Activated CD4-positive, CD25-positive, alpha-beta regulatory T cell treated with anti-CD3 and anti-CD28 coated beads, Interleukin-2, amount 50 U/mL, for 24 hours (primary cell): ENCODE data around the gene TRIM50.
"Not testable (repeated sequence)": the region's sequence is repeated elsewhere in the genome, so short reads cannot be mapped to it uniquely, and the experiment has no call there.

ENCODE experiments used
- ATAC-seq, 2 donors: fragments of 150-1000 bp; cut with Tn5 transposase; one replicate each; pipeline ENCODE4 v1.10.0; 2021; ENCODE audit warnings: mild to moderate bottlenecking in 1 of 2, moderate library complexity in 1 of 2

The TRIM50 gene

GRCh38 chr7:73349763-73350162 lies 21.9 kb upstream of the TRIM50 start:
- no peak for ATAC-seq

- ATAC-seq: no peak
These were observed 18.1 kb upstream of the TRIM50 start for GRCh38 chr7:73345951-73346350.

GRCh38 chr7:73345538-73345937 lies 17.7 kb upstream of the TRIM50 start:
- no peak for ATAC-seq

GRCh38 chr7:73343671-73344380 lies 15.9 kb upstream of the TRIM50 start:
- no peak for ATAC-seq

GRCh38 chr7:73342645-73343044 lies 14.8 kb upstream of the TRIM50 start:
- ATAC-seq: no peak

GRCh38 chr7:73341877-73342276 lies 14.0 kb upstream of the TRIM50 start:
- ATAC-seq: no peak

- no peak for ATAC-seq
These were observed 12.6 kb upstream of the TRIM50 start for GRCh38 chr7:73340514-73340913.

- no peak for ATAC-seq
These were observed 10.4 kb upstream of the TRIM50 start for GRCh38 chr7:73338321-73338720.

GRCh38 chr7:73332447-73332846 lies 4.6 kb upstream of the TRIM50 start:
- no peak for ATAC-seq

GRCh38 chr7:73330772-73331171 lies 2.9 kb upstream of the TRIM50 start:
- no peak for ATAC-seq

- no peak for ATAC-seq
These were observed 2.1 kb upstream of the TRIM50 start for GRCh38 chr7:73329861-73330581.

GRCh38 chr7:73328696-73329095 lies 814 bp upstream of the TRIM50 start:
- ATAC-seq: no peak

- not testable (repeated sequence) for ATAC-seq
These were observed 433 bp downstream of the TRIM50 start for GRCh38 chr7:73327449-73327848.

GRCh38 chr7:73325424-73325823 lies 2.5 kb downstream of the TRIM50 start:
- not testable (repeated sequence) for ATAC-seq

- peak; percentile 72 to 89 for ATAC-seq
These were observed 3.6 kb downstream of the TRIM50 start for GRCh38 chr7:73324081-73324845.

- ATAC-seq: not testable (repeated sequence)
These were observed 4.3 kb downstream of the TRIM50 start for GRCh38 chr7:73323434-73324080.

- ATAC-seq: not testable (repeated sequence)
These were observed 7.9 kb downstream of the TRIM50 start for GRCh38 chr7:73320009-73320408.

- ATAC-seq: not testable (repeated sequence)
These were observed 8.3 kb downstream of the TRIM50 start for GRCh38 chr7:73319541-73319940.

GRCh38 chr7:73318656-73319204 lies 9.2 kb downstream of the TRIM50 start:
- ATAC-seq: not testable (repeated sequence)

GRCh38 chr7:73316521-73316920 lies 11.4 kb downstream of the TRIM50 start:
- no peak for ATAC-seq

GRCh38 chr7:73314271-73314670 lies 13.6 kb downstream of the TRIM50 start:
- ATAC-seq: no peak

- no peak for ATAC-seq
These were observed 14.4 kb downstream of the TRIM50 start for GRCh38 chr7:73313521-73313906.
